PFSK-1 (cell line): ENCODE measurements around the gene RAB3IP.

ENCODE experiments used
- POLR2AphosphoS5 ChIP-seq: IDR thresholded peaks from 2 replicates; pipeline ENCODE4 v1.6.1; 2012; ENCODE audit warnings: low read depth, mild to moderate bottlenecking, control low read depth, low read length, moderate library complexity
- TAF1 ChIP-seq: IDR thresholded peaks from 2 replicates; pipeline ENCODE4 v1.6.1; 2012; ENCODE audit warnings: low read length, control low read depth, borderline replicate concordance; ENCODE audit not compliant: insufficient read depth

- TF ChIP-seq POLR2AphosphoS5 (no peak), TAF1 (no peak)
Observed at GRCh38 chr12:69755302-69755701, 16.6 kb downstream of the RAB3IP start.
